H9 (cell line): Measurements from ENCODE around the gene FMN1. TPM values are rescaled to one million over a fixed set of nuclear protein-coding genes. Genes with fewer than 3 reads are reported as not detected.
A peak's percentile ranks its signal among the peaks of the same experiment; 100 is the strongest.

Experiments used
- DNase-seq: peaks from one replicate; pipeline ENCODE4 v3.0.0-alpha.2; 2017
- H2AFZ ChIP-seq: one replicate; pipeline ENCODE4 v1.6.1; 2013; ENCODE audit warnings: mild to moderate bottlenecking, low read length, control low read depth, moderate library complexity
- H2AK5ac ChIP-seq: 2 replicates; pipeline ENCODE4 v1.6.1; 2013; ENCODE audit warnings: low read length, control low read depth, mixed read lengths; ENCODE audit not compliant: insufficient read length
- H2BK120ac ChIP-seq: one replicate; pipeline ENCODE4 v1.6.1; 2013; ENCODE audit warnings: low read depth, mild to moderate bottlenecking, low read length, control low read depth, inconsistent platforms; ENCODE audit not compliant: poor library complexity, severe bottlenecking
- H2BK12ac ChIP-seq: 2 replicates; pipeline ENCODE4 v1.6.1; 2013; ENCODE audit warnings: low read length, control low read depth, mixed read lengths, low read depth; ENCODE audit not compliant: insufficient read length
- H2BK15ac ChIP-seq: 2 replicates; pipeline ENCODE4 v1.6.1; 2013; ENCODE audit warnings: low read depth, low read length, control low read depth
- H2BK20ac ChIP-seq: one replicate; pipeline ENCODE4 v1.6.1; 2013; ENCODE audit warnings: low read depth, mild to moderate bottlenecking, low read length, control low read depth, inconsistent platforms; ENCODE audit not compliant: poor library complexity, severe bottlenecking
- H2BK5ac ChIP-seq: 2 replicates; pipeline ENCODE4 v1.6.1; 2013; ENCODE audit warnings: low read length, control low read depth, mixed read lengths; ENCODE audit not compliant: insufficient read length
- H3K14ac ChIP-seq: 2 replicates; pipeline ENCODE4 v1.6.1; 2013; ENCODE audit warnings: low read length, control low read depth; ENCODE audit not compliant: insufficient read depth
- H3K18ac ChIP-seq: 2 replicates; pipeline ENCODE4 v1.6.1; 2013; ENCODE audit warnings: low read depth, mild to moderate bottlenecking, mixed read lengths, low read length, control low read depth; ENCODE audit not compliant: insufficient read length
- H3K23ac ChIP-seq: 2 replicates; pipeline ENCODE4 v1.6.1; 2013; ENCODE audit warnings: low read length, control low read depth, mixed read lengths, low read depth; ENCODE audit not compliant: insufficient read length
- H3K23me2 ChIP-seq: 2 replicates; pipeline ENCODE4 v1.6.1; 2013; ENCODE audit warnings: low read depth, mild to moderate bottlenecking, mixed read lengths, low read length, control low read depth; ENCODE audit not compliant: insufficient read length, poor library complexity, severe bottlenecking
- H3K27ac ChIP-seq: 2 replicates; pipeline ENCODE4 v1.5.1; 2013; ENCODE audit warnings: low read length, control low read depth, mixed read lengths, low read depth; ENCODE audit not compliant: insufficient read length
- H3K27me3 ChIP-seq: 2 replicates; pipeline ENCODE4 v1.6.1; 2013; ENCODE audit warnings: low read length, control low read depth, inconsistent platforms; ENCODE audit not compliant: insufficient read depth
- H3K4ac ChIP-seq: 2 replicates; pipeline ENCODE4 v1.6.1; 2013; ENCODE audit warnings: low read depth, mild to moderate bottlenecking, control low read depth, inconsistent platforms, low read length, moderate library complexity
- H3K4me1 ChIP-seq: 2 replicates; pipeline ENCODE4 v1.6.1; 2013; ENCODE audit warnings: low read length, control low read depth, inconsistent platforms; ENCODE audit not compliant: insufficient read depth
- H3K4me2 ChIP-seq: 2 replicates; pipeline ENCODE4 v1.6.1; 2013; ENCODE audit warnings: low read length, control low read depth, mixed read lengths; ENCODE audit not compliant: insufficient read length, insufficient read depth
- H3K56ac ChIP-seq: 2 replicates; pipeline ENCODE4 v1.6.1; 2013; ENCODE audit warnings: low read depth, mild to moderate bottlenecking, mixed read lengths, low read length, control low read depth; ENCODE audit not compliant: insufficient read length
- H3K79me1 ChIP-seq: 2 replicates; pipeline ENCODE4 v1.6.1; 2013; ENCODE audit warnings: low read depth, mild to moderate bottlenecking, moderate library complexity, low read length, control low read depth, inconsistent platforms; ENCODE audit not compliant: insufficient read depth, poor library complexity, severe bottlenecking
- H3K79me2 ChIP-seq: 2 replicates; pipeline ENCODE4 v1.6.1; 2013; ENCODE audit warnings: low read length, control low read depth, inconsistent platforms; ENCODE audit not compliant: insufficient read depth
- H3K9ac ChIP-seq: 2 replicates; pipeline ENCODE4 v1.6.1; 2013; ENCODE audit warnings: low read length, control low read depth, mixed read lengths; ENCODE audit not compliant: insufficient read length; ENCODE audit errors: extremely low read depth
- H3K9me3 ChIP-seq: one replicate; pipeline ENCODE4 v1.6.1; 2013; ENCODE audit warnings: low read depth, low read length, inconsistent platforms; ENCODE audit not compliant: control insufficient read depth
- H3T11ph ChIP-seq: one replicate; pipeline ENCODE4 v1.6.1; 2013; ENCODE audit warnings: mild to moderate bottlenecking, low read length, control low read depth, inconsistent platforms
- H4K20me1 ChIP-seq: one replicate; pipeline ENCODE4 v1.6.1; 2013; ENCODE audit not compliant: control insufficient read depth, insufficient read length, insufficient read depth
- H4K5ac ChIP-seq: 2 replicates; pipeline ENCODE4 v1.6.1; 2013; ENCODE audit warnings: low read depth, mild to moderate bottlenecking, mixed read lengths, low read length, control low read depth; ENCODE audit not compliant: insufficient read length
- H4K8ac ChIP-seq: replicated peaks from 2 replicates; pipeline ENCODE4 v1.6.1; 2013; ENCODE audit warnings: low read length, control low read depth, mixed read lengths, low read depth; ENCODE audit not compliant: insufficient read length
- H4K91ac ChIP-seq: 2 replicates; pipeline ENCODE4 v1.6.1; 2013; ENCODE audit warnings: low read depth, mild to moderate bottlenecking, moderate library complexity, mixed read lengths, low read length, control low read depth; ENCODE audit not compliant: insufficient read length
- H3K27ac Mint-ChIP-seq, 3 experiments: 2 replicates in 2 of 3; 3 replicates in 1 of 3; pipeline ENCODE4 v1.8.0; 2020 to 2021; ENCODE audit warnings: mixed read lengths in 3 of 3, mild to moderate bottlenecking in 1 of 3, moderate library complexity in 1 of 3
- H3K27me3 Mint-ChIP-seq: 2 replicates; pipeline ENCODE4 v1.8.0; 2021; ENCODE audit warnings: low read depth, mild to moderate bottlenecking, moderate library complexity, mixed read lengths
- H3K36me3 Mint-ChIP-seq, 3 experiments: 2 replicates in 2 of 3; 3 replicates in 1 of 3; pipeline ENCODE4 v1.8.0; 2020 to 2021; ENCODE audit warnings: low read depth in 3 of 3, mixed read lengths in 3 of 3; ENCODE audit not compliant: insufficient read depth in 1 of 3
- H3K4me1 Mint-ChIP-seq, 2 experiments: 2 replicates each; pipeline ENCODE4 v1.8.0; 2020; ENCODE audit warnings: mixed read lengths in 2 of 2
- H3K4me3 Mint-ChIP-seq, 2 experiments: 2 replicates in 1 of 2; 3 replicates in 1 of 2; pipeline ENCODE4 v1.8.0; 2020 to 2021; ENCODE audit warnings: mild to moderate bottlenecking in 2 of 2, mixed read lengths in 2 of 2, moderate library complexity in 1 of 2
- H3K9me3 Mint-ChIP-seq, 2 experiments: 2 replicates in 1 of 2; 3 replicates in 1 of 2; pipeline ENCODE4 v1.8.0; 2020; ENCODE audit warnings: mild to moderate bottlenecking in 2 of 2, mixed read lengths in 2 of 2, moderate library complexity in 1 of 2
- CTCF ChIP-seq: fragments of 200-600 bp; sonication (generic); conservative IDR thresholded peaks from 3 replicates; pipeline ENCODE4 v1.8.0; 2021; ENCODE audit warnings: antibody characterized with exemption, mild to moderate bottlenecking
- WGBS: extraction: QIAGEN DNeasy Blood & Tissue Kit; methylation state at CpG from one replicate; pipeline ENCODE4 v1.1.7; 2013; ENCODE audit warnings: missing lambda C conversion rate, low lambda C conversion rate, mixed read lengths; ENCODE audit not compliant: insufficient read length; ENCODE audit errors: extremely low coverage; 5-methylcytosine and 5-hydroxymethylcytosine counted together
- total RNA-seq: library from RNA; stranded (reverse); gene quantifications from 2 replicates; pipeline ENCODE4 v1.2.1, GENCODE V29; 2021

Gene FMN1
- total RNA-seq, 1 experiment from 2014 or later: 1.9 TPM

GRCh38 chr15:32886459-32886858 is 308.1 kb downstream of the FMN1 start:
- Histone ChIP-seq H2BK5ac (no peak overlapping the region), H3K18ac (no peak overlapping the region), H2BK15ac (no peak overlapping the region), H4K5ac (no peak overlapping the region), H3K14ac (no peak overlapping the region), H3K23me2 (no peaks in the 10 kb centered on the region), H3T11ph (no peak overlapping the region), H2BK20ac (no peak overlapping the region), H3K79me1 (no peaks in the 10 kb centered on the region), H3K9ac (no peak overlapping the region), H3K79me2 (no peaks in the 10 kb centered on the region), H2AK5ac (no peak overlapping the region), H3K4ac (no peak overlapping the region), H2BK12ac (no peak overlapping the region), H2AFZ (no peak overlapping the region), H2BK120ac (no peak overlapping the region), H3K27me3 (no peaks in the 10 kb centered on the region), H4K8ac (no peak overlapping the region), H3K4me1 (no peaks in the 10 kb centered on the region; the same call in 1 of the 2 replicates), H3K9me3 (no peaks in the 10 kb centered on the region), H4K20me1 (no peaks in the 10 kb centered on the region), H4K91ac (no peak overlapping the region), H3K23ac (no peak overlapping the region), H3K4me2 (no peak overlapping the region), H3K27ac (no peak overlapping the region), H3K56ac (no peak overlapping the region)
- H3K27me3 Mint-ChIP-seq: peaks cover 4% of the 10 kb centered on the region; the same call in 1 of the 2 replicates
- DNase-seq: peak; percentile 32
- peaks cover 13 to 17% of the 10 kb centered on the region in 2 experiments for H3K4me1 Mint-ChIP-seq
- no peak overlapping the region; a peak in 1 of 7 replicates for H3K27ac Mint-ChIP-seq
- H3K4me3 Mint-ChIP-seq: no peak overlapping the region
- peaks cover 0 to 5% of the 10 kb centered on the region in 2 experiments; a peak in 1 of 5 replicates for H3K9me3 Mint-ChIP-seq
- WGBS: no CpG with 5 or more reads among the region's 7 CpGs
- H3K36me3 Mint-ChIP-seq: no peaks in the 10 kb centered on the region
- TF ChIP-seq CTCF: no peak
